HepG2 (cell line): ENCODE data around the gene IMPACT. TPM values are rescaled to one million over a fixed set of nuclear protein-coding genes. Genes with fewer than 3 reads are reported as not detected.
A peak's percentile ranks its signal among the peaks of the same experiment; 100 is the strongest.

Source experiments
- ATAC-seq: fragments of 200-7000 bp; cut with Tn5 transposase; 3 replicates; pipeline ENCODE4 v1.9.1; 2020; ENCODE audit warnings: mild to moderate bottlenecking, moderate library complexity
- BruUV-seq: library from RNA; stranded (reverse); fragments of 400-500 nt; replicated peaks from 2 replicates; lab custom pipeline; 2021; lab: Mats Ljungman, UMichigan
- CTCF ChIA-PET: fragments of 300-600 bp; formaldehyde crosslinking; extraction: SDS; loops from one replicate; lab custom pipeline; 2021; ENCODE audit warnings: low total read pairs, inconsistent platforms, low intra/inter-chr PET ratio; lab: Yijun Ruan, JAX
- POLR2A ChIA-PET: fragments of 350-600 bp; sonication (Branson Sonifier 250); formaldehyde crosslinking; loops from one replicate; lab custom pipeline; 2020; ENCODE audit warnings: antibody characterized with exemption, inconsistent platforms; lab: Yijun Ruan, JAX
- DNase-seq: peaks from one replicate; pipeline ENCODE4 v3.0.0-alpha.2; 2015; ENCODE audit warnings: low spot score
- FAIRE-seq: peaks from 3 replicates; lab custom pipeline; 2011; peaks lifted over from hg19 to GRCh38; lab: Jason Lieb, UNC
- H2AFZ ChIP-seq: one replicate; pipeline ENCODE4 v1.6.1; 2011; ENCODE audit warnings: low read length, inconsistent platforms
- H3K27ac ChIP-seq: fragments of 300-600 bp; 3 replicates; pipeline ENCODE4 v1.8.0; 2011; ENCODE audit warnings: mixed run types, mild to moderate bottlenecking, mixed read lengths, low read length, inconsistent platforms; ENCODE audit not compliant: insufficient read depth; ENCODE audit errors: extremely low read length
- H3K27me3 ChIP-seq, 2 experiments: fragments of 200-600 bp in 1 of 2; 2 replicates in 1 of 2; 3 replicates in 1 of 2; pipeline versions ENCODE4 v1.6.0 to v1.8.0; 2011; ENCODE audit warnings: low read length in 2 of 2, mild to moderate bottlenecking in 2 of 2, moderate library complexity in 2 of 2, inconsistent platforms in 1 of 2; ENCODE audit not compliant: insufficient read depth in 2 of 2, control insufficient read depth in 1 of 2
- H3K36me3 ChIP-seq, 2 experiments: fragments of 200-600 bp in 1 of 2; replicated peaks in 1 of 2; 2 replicates in 1 of 2; 3 replicates in 1 of 2; pipeline versions ENCODE4 v1.5.1 to v1.8.0; 2011; ENCODE audit warnings: low read length in 2 of 2, inconsistent platforms in 1 of 2; ENCODE audit not compliant: insufficient read depth in 2 of 2, control insufficient read depth in 1 of 2
- H3K4me1 ChIP-seq: 2 replicates; pipeline ENCODE4 v1.5.1; 2012; ENCODE audit warnings: low read length, inconsistent platforms; ENCODE audit not compliant: insufficient read depth
- H3K4me2 ChIP-seq: 2 replicates; pipeline ENCODE4 v1.6.0; 2011; ENCODE audit warnings: low read depth, low read length, inconsistent platforms
- H3K4me3 ChIP-seq, 3 experiments: fragments of 200-600 bp in 1 of 3; sonication (generic), shearing (Covaris generic) in 1 of 3; replicated peaks in 1 of 3; 2 replicates each; pipeline ENCODE4 v1.5.1; 2011 to 2016; ENCODE audit warnings: low read length in 3 of 3, inconsistent platforms in 2 of 3, low read depth in 2 of 3, mild to moderate bottlenecking in 2 of 3, control low read depth in 1 of 3, mixed read lengths in 1 of 3; ENCODE audit not compliant: insufficient read depth in 1 of 3
- H3K79me2 ChIP-seq: one replicate; pipeline ENCODE4 v1.6.1; 2011; ENCODE audit warnings: low read length, inconsistent platforms; ENCODE audit not compliant: insufficient read depth
- H3K9ac ChIP-seq: 2 replicates; pipeline ENCODE4 v1.6.0; 2011; ENCODE audit warnings: mild to moderate bottlenecking, low read depth, low read length, inconsistent platforms; ENCODE audit not compliant: insufficient read depth
- H3K9me3 ChIP-seq: 2 replicates; pipeline ENCODE4 v1.5.1; 2012; ENCODE audit warnings: mild to moderate bottlenecking, low read length
- H4K20me1 ChIP-seq: 2 replicates; pipeline ENCODE4 v1.6.0; 2011; ENCODE audit warnings: inconsistent platforms, mild to moderate bottlenecking, low read length, moderate library complexity; ENCODE audit not compliant: insufficient read depth
- DPF2 ChIP-seq: sonication (generic); formaldehyde crosslinking; IDR thresholded peaks from 2 replicates; pipeline ENCODE4 v1.4.0; 2020; ENCODE audit warnings: mild to moderate bottlenecking, low read depth, missing genetic modification reagents, borderline replicate concordance
- EZH2 ChIP-seq: conservative IDR thresholded peaks from 2 replicates; pipeline ENCODE4 v1.6.1; 2012; ENCODE audit warnings: mild to moderate bottlenecking, low read depth, low read length, moderate library complexity
- JDP2 ChIP-seq: sonication (generic); formaldehyde crosslinking; IDR thresholded peaks from 2 replicates; pipeline ENCODE4 v1.8.1; 2022; ENCODE audit warnings: missing genetic modification reagents, borderline replicate concordance
- PCBP2 ChIP-seq: fragments of 200-400 bp; formaldehyde crosslinking; optimal IDR thresholded peaks from 2 replicates; pipeline ENCODE3; 2018; ENCODE audit warnings: low read length, low read depth; ENCODE audit not compliant: poor library complexity, severe bottlenecking
- SATB2 ChIP-seq: sonication (generic); formaldehyde crosslinking; IDR thresholded peaks from 2 replicates; pipeline ENCODE4 v1.5.0; 2020; ENCODE audit warnings: missing genetic modification reagents
- ZNF790 ChIP-seq: sonication (generic); formaldehyde crosslinking; IDR thresholded peaks from 2 replicates; pipeline ENCODE4 v1.8.0; 2022; ENCODE audit warnings: missing genetic modification reagents, mild to moderate bottlenecking, borderline replicate concordance
- WGBS: methylation state at CpG from one replicate; pipeline ENCODE4 v1.1.6; 2017; ENCODE audit warnings: low lambda C conversion rate; 5-methylcytosine and 5-hydroxymethylcytosine counted together
- in situ Hi-C: cut with HindIII; loops from 2 replicates; pipeline ENCODE4 v1.10.0; 2017; ENCODE audit warnings: low pct_unique_long_range_greater_than_20kb; ENCODE audit not compliant: extremely low pct_ligation_motif_present
- intact Hi-C: fragments of 100-400 bp; cut with micrococcal nuclease; formaldehyde crosslinking; loops from one replicate; pipeline ENCODE4 v1.10.0; 2022; ENCODE audit not compliant: unreplicated experiment
- polyA plus RNA-seq, 8 experiments: library from polyadenylated mRNA; depleted of rRNA in 3 of 8; stranded (reverse) in 7 of 8; unstranded in 1 of 8; fragments of >200 nt; fragmentation: Illumina TruSeq in 4 of 8; extraction: Trizol in 4 of 8; gene quantifications; 2 replicates each; pipeline versions ENCODE4 v1.2.1 to v1.2.3, GENCODE V29; 2011 to 2016; ENCODE audit warnings: low read depth in 4 of 8, missing spikeins in 1 of 8, mixed read lengths in 1 of 8; ENCODE audit not compliant: insufficient read depth in 1 of 8
- total RNA-seq, 5 experiments: library from RNA; depleted of rRNA; stranded (reverse); fragments of >200 nt; fragmentation: Illumina TruSeq; extraction: Trizol; gene quantifications; 2 replicates each; pipeline ENCODE4 v1.2.3, GENCODE V29; 2016; ENCODE audit warnings: low read depth in 1 of 5
- TF ChIP-seq, protein P1 (sequence below): IDR thresholded peaks from 2 replicates; pipeline ENCODE4 v1.6.1; 2016; ENCODE audit warnings: low read depth, borderline replicate concordance
- TF ChIP-seq, protein P2 (sequence below): sonication (generic); formaldehyde crosslinking; conservative IDR thresholded peaks from 2 replicates; pipeline ENCODE4 v1.8.0; 2022; ENCODE audit warnings: missing genetic modification reagents

Gene IMPACT
- total and polyA plus RNA-seq, 2 of the 13 experiments (the other 11 are each of a cell fraction or from before 2014, with no cell fraction given) = 5.0 to 7.7 TPM

DNA sequence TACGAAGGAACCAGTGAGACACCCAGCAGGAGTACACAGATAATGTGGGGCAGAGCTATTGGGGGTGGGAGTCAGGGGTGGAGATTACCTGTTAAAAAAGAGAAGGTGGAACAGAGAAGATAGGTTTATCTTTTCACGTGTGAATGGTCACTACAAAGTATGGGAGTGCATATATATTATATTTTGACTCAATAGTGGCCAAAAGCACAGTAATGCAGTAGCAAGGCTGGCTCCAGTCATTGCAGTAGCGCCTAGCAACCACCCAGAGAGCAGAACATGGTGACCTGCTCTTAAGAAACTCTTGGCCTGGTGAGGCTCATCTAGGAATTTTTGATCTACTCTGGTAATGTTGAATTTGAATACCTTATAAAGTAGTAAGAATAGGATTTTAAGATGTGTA, 1.0 kb downstream of the IMPACT start:
- FAIRE-seq (no peak), DNase-seq (no peak), ATAC-seq (no peak)
- Histone ChIP-seq H3K4me3 (peak overlapping the region in 1 of 3 experiments; percentile 34; a peak in 2 of 6 replicates), H3K27me3 (no peaks in the 10 kb centered on the region; a peak in 1 of 5 replicates), H3K4me2 (peak overlapping the region; percentile 67), H3K9ac (no peak overlapping the region), H2AFZ (no peak overlapping the region), H3K4me1 (peaks cover 10% of the 10 kb centered on the region; the same call in 1 of the 2 replicates), H3K27ac (no peak overlapping the region), H3K9me3 (peaks cover 8% of the 10 kb centered on the region; the same call in 1 of the 2 replicates), H4K20me1 (no peaks in the 10 kb centered on the region), H3K36me3 (no peaks in the 10 kb centered on the region), H3K79me2 (no peaks in the 10 kb centered on the region)
- 63% methylated on average over 3 of the region's 3 CpGs for WGBS
- no TSS peak for BruUV-seq
- intact Hi-C loops = no loop called here
- POLR2A ChIA-PET = no interaction called here
- CTCF ChIA-PET = no interaction called here
- TF ChIP-seq ZNF790 (no peak), PCBP2 (no peak), SATB2 (CRISPR knock-in tag) (no peak), EZH2 (no peak)
- TF ChIP-seq, protein P1, sequence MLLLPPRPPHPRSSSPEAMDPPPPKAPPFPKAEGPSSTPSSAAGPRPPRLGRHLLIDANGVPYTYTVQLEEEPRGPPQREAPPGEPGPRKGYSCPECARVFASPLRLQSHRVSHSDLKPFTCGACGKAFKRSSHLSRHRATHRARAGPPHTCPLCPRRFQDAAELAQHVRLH (CRISPR knock-in tag) = no peak
- in situ Hi-C loops = no loop called here

DNA sequence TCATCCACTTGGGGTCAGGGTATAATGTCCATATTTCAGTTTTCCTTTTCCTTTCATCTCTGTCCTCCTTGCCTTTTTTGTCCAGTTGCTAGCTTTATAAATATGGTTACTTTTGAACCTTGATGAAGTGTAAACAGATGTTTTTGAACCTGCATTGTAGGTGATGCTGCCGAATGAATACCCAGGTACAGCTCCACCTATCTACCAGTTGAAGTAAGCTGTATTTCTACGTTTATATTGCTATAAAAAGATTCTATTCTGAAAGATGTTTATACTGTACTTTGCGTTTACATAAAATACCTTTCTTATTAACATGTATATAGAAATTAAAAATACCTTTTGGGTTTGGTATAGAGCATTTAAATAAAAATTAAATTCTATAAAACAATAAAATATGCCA, 2.2 kb downstream of the IMPACT start:
- in situ Hi-C loops = no loop called here
- FAIRE-seq = no peak
- no peak overlapping the region for H3K4me3 ChIP-seq
- TF ChIP-seq JDP2 (CRISPR knock-in tag) = no peak
- TF ChIP-seq, protein P2, sequence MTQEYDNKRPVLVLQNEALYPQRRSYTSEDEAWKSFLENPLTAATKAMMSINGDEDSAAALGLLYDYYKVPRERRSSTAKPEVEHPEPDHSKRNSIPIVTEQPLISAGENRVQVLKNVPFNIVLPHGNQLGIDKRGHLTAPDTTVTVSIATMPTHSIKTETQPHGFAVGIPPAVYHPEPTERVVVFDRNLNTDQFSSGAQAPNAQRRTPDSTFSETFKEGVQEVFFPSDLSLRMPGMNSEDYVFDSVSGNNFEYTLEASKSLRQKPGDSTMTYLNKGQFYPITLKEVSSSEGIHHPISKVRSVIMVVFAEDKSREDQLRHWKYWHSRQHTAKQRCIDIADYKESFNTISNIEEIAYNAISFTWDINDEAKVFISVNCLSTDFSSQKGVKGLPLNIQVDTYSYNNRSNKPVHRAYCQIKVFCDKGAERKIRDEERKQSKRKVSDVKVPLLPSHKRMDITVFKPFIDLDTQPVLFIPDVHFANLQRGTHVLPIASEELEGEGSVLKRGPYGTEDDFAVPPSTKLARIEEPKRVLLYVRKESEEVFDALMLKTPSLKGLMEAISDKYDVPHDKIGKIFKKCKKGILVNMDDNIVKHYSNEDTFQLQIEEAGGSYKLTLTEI (CRISPR knock-in tag) = no peak
- no peak for TF ChIP-seq DPF2 (CRISPR knock-in tag)
- TF ChIP-seq, all 625 proteins: peak for 0
- Histone ChIP-seq H3K9ac (no peak overlapping the region), H3K27ac (no peak overlapping the region), H3K9me3 (peaks cover 8% of the 10 kb centered on the region; the same call in 1 of the 2 replicates), H3K27me3 (no peaks in the 10 kb centered on the region; a peak in 1 of 5 replicates), H3K79me2 (no peaks in the 10 kb centered on the region), H4K20me1 (no peaks in the 10 kb centered on the region), H3K4me2 (no peak overlapping the region), H2AFZ (no peak overlapping the region), H3K36me3 (no peaks in the 10 kb centered on the region), H3K4me1 (peaks cover 10% of the 10 kb centered on the region; the same call in 1 of the 2 replicates)
- no TSS peak for BruUV-seq
- intact Hi-C loops = no loop called here
- no peak for DNase-seq
- ChIA-PET POLR2A (no interaction called here), CTCF (no interaction called here)
- ATAC-seq = no peak
- 42% methylated on average over 3 of the region's 3 CpGs for WGBS
